ENCODE data around the gene CUL1.

CUL1 gene

GRCh38 chr7:148698397-148699023 lies at the start of gene CUL1:
Gene CUL1, plus strand, starts transcription at chr7:148698903. Its CDS starts 31,220 bp downstream, at chr7:148730123.
- no peak for TF ChIP-seq CTCF (IDR thresholded peaks at IDR 0.05; ENCODE audit: borderline replicate concordance, insufficient read depth, low read depth, low read length)
- H3K4me3 ChIP-seq (ENCODE audit: low read depth, low read length), result peak within 1 kb of the TSS; percentile 77

GRCh38 chr7:148650232-148650858 lies 48.4 kb upstream of the CUL1 start:
- no peak overlapping the region for H3K4me3 ChIP-seq (ENCODE audit: low read depth, low read length)
- no peak for TF ChIP-seq CTCF (IDR thresholded peaks at IDR 0.05; ENCODE audit: borderline replicate concordance, insufficient read depth, low read depth, low read length)

- no peak for TF ChIP-seq CTCF (IDR thresholded peaks at IDR 0.05; ENCODE audit: borderline replicate concordance, insufficient read depth, low read depth, low read length)
- H3K4me3 ChIP-seq (ENCODE audit: low read depth, low read length), result no peak overlapping the region
These were observed 45.9 kb upstream of the CUL1 start for GRCh38 chr7:148652773-148653172.

GRCh38 chr7:148657929-148658328 lies 40.8 kb upstream of the CUL1 start:
- TF ChIP-seq CTCF (IDR thresholded peaks at IDR 0.05; ENCODE audit: borderline replicate concordance, insufficient read depth, low read depth, low read length), result no peak
- H3K4me3 ChIP-seq (ENCODE audit: low read depth, low read length), result no peak overlapping the region

GRCh38 chr7:148661471-148661870 lies 37.2 kb upstream of the CUL1 start:
- H3K4me3 ChIP-seq (ENCODE audit: low read depth, low read length), result no peak overlapping the region
- no peak for TF ChIP-seq CTCF (IDR thresholded peaks at IDR 0.05; ENCODE audit: borderline replicate concordance, insufficient read depth, low read depth, low read length)

- no peak overlapping the region for H3K4me3 ChIP-seq (ENCODE audit: low read depth, low read length)
- TF ChIP-seq CTCF (IDR thresholded peaks at IDR 0.05; ENCODE audit: borderline replicate concordance, insufficient read depth, low read depth, low read length), result no peak
These were observed 36.1 kb upstream of the CUL1 start for GRCh38 chr7:148662646-148663045.

GRCh38 chr7:148664324-148664723 lies 34.4 kb upstream of the CUL1 start:
- no peak for TF ChIP-seq CTCF (IDR thresholded peaks at IDR 0.05; ENCODE audit: borderline replicate concordance, insufficient read depth, low read depth, low read length)
- H3K4me3 ChIP-seq (ENCODE audit: low read depth, low read length), result no peak overlapping the region

Measured in GM12875 (cell line).